CD4-positive, alpha-beta T cell treated with Interleukin-10 for 1 hour (primary cell): ENCODE measurements around the gene RPLP1.
A peak's percentile ranks its signal among the peaks of the same experiment; 100 is the strongest.

Experiments
- DNase-seq: peaks from one replicate; pipeline ENCODE4 v3.0.0-alpha.2; 2020

The RPLP1 gene

DNA sequence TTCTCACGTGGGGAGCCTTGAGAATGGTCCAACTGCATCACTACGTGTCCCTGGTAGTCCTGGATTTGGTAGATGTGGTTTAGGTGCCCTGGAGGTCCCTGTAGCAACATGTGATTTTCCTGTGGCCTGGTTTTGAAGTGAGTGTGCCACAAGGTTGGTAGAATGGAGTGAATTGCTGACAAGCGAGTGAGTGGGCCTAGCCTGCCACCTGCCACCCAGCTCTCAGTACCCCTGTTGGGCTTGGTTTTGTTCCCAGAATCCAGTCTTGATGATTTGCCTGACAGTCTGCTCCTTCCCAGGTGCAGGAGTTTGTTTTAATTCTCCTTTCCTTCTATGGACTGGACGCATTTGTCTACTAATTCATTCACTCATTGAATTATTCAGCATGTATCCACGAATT lies 19.4 kb downstream of the RPLP1 start:
- no peak for DNase-seq

- DNase-seq, result no peak
Observed at GRCh38 chr15:69472562-69472961, 19.9 kb downstream of the RPLP1 start.

DNA sequence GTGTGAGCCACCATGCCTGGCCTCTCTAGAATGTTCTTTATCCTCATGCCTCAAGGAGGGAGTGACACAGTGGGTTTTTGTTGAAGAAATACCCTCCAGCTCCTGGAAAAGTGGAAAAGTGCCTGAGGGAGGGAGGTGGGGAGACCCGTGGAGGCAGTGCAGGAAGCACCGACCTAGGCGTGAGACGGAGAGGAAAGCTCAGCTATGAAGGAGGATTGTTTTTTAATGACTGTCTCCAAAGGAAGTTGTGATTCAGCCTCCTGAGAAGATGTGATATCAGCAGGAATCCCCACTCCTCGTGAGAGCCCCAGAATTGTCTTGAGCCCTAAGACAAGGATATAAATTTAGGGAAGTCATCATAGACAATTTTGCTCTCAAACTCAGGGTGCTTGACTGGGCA lies 21.7 kb downstream of the RPLP1 start:
- no peak for DNase-seq

- DNase-seq, result no peak
Observed at GRCh38 chr15:69474846-69475455, 22.3 kb downstream of the RPLP1 start.

DNA sequence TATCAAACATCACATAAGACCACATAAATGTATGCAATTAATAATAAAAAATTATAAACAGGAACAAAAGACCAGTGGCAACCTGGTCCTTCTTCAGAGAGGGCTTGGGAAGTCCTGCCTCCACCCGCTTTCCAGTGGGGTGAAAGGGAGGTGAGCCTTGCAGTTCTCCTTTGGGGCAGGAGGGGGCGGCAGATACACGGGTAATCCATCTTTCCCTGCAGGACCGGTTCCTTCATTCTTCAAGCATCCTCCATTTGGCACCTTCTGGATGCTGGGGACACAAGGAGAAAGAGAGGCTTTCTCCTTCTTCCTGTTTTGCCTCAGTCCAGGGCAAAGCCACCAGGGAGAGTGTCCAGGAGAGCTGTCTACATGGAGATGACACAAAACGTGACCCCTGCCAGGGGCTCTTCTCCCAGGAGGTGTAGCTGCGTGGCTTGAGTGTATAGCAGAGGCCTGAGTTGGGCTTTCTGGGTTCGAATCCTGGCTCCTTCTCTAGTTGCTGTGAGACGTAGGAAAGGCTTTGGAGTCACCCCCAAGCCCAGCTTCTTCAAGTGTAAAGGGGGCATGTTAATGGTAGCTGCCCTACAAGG lies 23.2 kb downstream of the RPLP1 start:
- peak; percentile 75 for DNase-seq

DNA sequence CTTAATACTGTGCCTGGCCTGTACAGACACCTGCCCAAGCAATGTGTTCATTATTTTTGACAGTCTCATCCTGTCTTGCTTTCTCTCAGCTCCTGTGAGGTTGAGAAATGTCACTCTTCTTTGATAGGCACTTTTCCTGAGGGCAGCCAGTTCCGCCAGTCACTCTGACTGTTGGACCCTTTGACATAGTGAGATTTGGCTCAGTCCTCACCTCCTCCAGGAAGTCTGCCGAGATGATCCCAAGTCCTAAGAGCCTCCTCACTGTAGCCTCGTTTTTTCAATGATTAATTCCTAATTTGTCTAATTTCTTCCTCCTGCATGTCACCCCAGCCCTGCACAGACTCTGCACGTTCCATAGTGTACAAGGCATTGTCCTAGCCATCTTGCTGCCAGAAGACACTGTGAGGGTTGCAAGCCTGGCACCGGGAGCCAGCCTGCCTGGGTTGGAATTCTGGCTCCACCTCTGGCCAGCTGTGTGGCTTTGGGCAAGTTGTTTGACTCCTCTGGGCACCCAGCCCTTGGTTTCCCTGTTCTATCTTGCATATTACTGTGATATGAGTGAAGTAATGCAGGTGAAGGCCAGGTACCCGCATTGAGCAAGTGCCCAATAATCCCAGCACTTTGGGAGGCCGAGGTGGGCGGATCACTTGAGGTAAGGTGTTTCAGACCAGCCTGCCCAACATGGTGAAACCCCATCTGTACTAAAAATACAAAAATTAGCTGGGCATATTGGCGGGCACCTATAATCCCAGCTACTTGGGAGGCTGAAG lies 24.3 kb downstream of the RPLP1 start:
- no peak for DNase-seq

DNA sequence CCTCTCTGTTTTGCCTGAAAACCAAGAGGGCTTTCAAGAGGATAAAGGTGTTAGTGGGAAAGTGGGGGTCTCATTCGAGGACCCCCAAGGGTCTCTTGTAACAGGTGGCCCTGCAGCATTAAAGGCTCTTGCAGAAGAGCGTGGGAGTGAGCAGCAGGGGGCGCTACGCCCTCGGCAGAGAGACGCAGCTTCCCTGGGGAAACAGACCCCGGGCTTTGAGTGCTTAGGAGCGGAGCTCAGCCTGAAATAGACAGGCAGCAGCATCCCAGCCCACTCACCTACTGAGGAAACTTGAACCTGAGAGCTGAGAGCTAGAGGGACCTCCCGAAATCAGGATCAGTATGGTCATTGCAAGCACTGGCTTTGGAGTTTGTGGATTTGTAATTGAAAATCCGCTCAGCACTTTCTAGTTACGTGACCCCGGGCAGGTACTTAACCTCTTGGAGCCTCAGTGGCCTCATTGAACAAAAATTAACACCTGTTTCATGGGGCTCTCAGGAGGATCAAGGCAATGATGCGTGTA lies 25.7 kb downstream of the RPLP1 start:
- peak; percentile 45 for DNase-seq

- no peak for DNase-seq
Observed at GRCh38 chr15:69479081-69479480, 26.5 kb downstream of the RPLP1 start.

DNA sequence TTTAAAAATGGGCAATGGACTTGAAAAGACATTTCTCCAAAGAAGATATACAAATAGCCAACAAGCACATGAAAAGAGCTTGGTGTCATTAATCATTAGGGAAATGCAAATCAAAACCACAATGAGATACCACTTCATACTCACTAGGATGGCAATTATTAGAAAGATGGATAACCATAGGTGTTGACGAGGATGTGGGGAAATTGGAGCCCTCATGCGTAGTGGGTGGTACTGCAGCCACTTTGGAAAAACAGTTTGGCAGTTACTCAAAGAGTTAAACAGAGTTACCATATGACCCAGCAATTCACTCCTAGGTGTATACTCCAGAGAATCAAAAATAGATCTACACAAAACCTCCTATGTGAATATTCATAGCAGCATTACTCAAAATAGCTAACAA lies 27.4 kb downstream of the RPLP1 start:
- no peak for DNase-seq

- no peak for DNase-seq
Observed at GRCh38 chr15:69480932-69481331, 28.3 kb downstream of the RPLP1 start.

DNA sequence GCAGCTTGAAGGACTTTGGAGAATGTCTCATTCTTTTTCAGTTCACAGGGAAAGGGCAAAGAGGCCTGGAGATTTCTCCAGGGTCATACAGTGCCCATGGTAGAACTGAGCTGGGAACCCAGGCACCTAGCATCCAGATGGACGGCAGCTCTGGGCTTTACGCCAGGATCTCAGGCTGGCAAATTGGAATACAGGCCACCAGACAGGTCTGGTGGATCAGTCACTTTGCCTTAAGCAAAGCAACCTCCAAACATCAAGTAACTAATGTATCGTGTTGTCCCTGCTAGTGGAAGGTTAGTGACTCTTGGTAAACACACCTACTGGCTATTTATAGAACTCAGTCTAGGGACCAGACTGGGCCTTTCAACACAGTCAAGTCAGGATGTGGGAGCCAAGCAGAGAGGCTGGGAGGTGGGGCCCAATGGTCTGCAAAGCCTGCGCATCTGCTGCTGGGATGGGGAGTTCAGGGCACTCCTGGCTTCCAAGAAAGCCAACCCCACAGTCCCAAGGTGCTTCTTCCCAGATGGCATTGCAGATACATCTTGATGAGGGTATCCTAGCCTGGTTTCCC lies 30.2 kb downstream of the RPLP1 start:
- no peak for DNase-seq

DNA sequence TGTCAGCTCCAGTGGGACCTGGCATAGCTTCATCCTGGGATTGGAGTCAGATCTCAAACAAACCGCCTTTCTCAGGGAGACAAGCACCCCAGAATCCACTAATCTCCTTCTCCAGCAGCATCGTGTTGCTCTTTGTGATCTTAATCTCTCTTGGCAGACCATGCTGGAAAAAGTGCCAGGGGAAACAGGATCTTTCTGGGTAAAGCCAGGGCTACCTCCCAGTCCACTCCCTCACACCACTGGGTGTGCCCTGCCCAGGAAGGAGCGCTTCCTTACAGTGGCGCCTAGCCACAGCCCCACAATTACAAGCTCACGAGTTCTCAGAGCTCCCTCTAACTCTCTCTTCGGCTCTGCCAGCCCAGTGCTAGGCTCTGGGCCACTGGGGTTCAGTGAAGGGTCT lies 32.2 kb downstream of the RPLP1 start:
- DNase-seq, result no peak

DNA sequence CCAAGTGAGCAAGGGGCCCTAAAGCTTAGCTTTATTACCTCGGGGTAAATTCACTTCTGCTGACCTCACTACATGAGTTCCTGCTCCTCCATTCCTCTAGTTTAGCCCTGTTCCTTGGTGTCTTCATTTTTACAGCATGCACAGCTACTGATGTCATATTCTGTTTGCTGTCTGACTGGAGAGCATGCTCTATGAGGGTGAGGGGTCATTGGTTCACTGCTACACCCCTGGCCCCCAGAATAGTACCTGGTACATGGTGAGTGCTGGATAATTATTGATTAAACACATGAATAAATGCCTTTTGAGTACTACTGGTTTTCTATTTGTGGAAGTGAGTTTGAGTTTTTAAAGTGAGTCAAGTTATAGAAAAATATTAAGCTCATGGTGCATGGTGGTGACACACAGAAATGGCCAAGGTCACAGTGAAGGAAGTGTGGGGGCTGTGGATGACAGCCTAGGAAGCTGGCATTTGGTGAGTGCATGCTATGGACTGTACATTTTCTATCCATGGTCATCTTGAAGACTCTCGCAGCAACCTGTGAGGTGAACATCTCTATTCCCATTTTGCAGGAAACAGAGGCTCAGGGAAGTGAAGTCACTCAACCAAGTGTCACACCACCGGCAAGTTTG lies 34.0 kb downstream of the RPLP1 start:
- no peak for DNase-seq

DNA sequence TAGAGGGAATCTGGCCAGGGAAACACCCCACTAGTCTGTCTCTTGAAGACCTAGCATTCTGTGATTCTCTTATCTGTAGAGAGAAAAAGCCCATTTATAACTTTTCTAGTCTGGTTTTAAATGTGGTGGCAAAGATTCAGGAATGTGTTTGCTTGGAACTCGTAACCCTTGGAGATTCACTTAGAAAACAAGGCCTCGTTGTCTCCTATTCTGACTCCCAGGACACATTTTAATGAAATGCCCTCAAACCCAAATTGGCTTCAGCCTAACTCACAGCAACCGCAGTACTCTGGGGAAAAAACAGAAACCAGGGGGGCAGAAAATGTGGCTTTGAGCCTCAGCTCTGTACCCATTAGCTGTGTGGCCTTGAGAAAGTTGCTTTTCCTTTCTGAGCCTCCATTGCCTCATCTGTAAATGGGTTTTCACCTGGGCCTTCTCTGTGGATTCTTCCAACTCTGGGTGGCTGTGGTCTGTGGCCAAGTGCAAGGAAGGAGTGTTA lies 36.5 kb downstream of the RPLP1 start:
- no peak for DNase-seq

- DNase-seq, result no peak
Observed at GRCh38 chr15:69490356-69491037, 37.9 kb downstream of the RPLP1 start.

- no peak for DNase-seq
Observed at GRCh38 chr15:69491038-69491505, 38.5 kb downstream of the RPLP1 start.

GRCh38 chr15:69493406-69493805 lies 40.8 kb downstream of the RPLP1 start:
- no peak for DNase-seq

DNA sequence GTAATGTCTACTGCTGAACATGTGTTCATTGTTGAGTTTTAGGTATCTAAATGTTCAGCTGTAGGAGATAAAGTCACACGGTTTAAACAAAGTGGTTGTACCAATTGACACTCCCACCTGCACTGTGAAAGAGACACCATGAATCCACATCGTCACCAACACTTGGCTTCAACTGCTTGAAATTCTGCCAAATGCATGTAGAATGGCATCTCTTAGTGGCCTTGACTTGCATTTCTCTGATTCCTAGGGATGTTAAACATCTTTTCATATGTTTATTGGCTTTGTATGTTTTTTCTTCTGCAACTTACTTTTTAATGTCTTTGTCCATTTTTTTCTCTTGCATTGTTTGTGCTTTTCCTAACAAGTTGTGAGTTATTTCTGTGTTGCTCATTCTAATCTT lies 43.4 kb downstream of the RPLP1 start:
- DNase-seq, result no peak

GRCh38 chr15:69497076-69497475 lies 44.5 kb downstream of the RPLP1 start:
- no peak for DNase-seq

GRCh38 chr15:69497667-69498066 lies 45.0 kb downstream of the RPLP1 start:
- no peak for DNase-seq

GRCh38 chr15:69498282-69498681 lies 45.7 kb downstream of the RPLP1 start:
- no peak for DNase-seq

DNA sequence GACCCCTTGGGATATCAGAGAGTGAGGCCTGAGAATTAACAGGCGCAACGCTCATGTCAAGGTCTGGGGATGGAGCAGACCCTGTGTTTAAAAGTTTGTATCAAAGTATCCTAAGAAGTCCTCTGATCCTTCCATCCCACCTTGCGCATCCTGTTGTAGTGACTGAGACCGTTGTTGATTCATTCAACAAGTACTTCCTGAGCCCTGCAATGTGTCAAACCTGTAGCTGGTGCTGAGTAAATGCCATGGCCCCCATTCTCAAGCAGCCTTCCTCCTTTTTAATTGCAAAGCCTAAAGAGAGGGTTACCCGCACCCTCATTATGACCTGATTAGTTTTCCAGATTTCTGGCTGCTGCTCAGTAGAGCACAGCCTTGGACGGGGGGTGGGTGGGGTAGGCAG lies 46.4 kb downstream of the RPLP1 start:
- no peak for DNase-seq
